Activated naive CD4-positive, alpha-beta T cell treated with anti-CD3 and anti-CD28 coated beads, Interleukin-2, amount 50 U/mL, for 16 hours (primary cell): Measurements from ENCODE around the gene PATE2.

Experiments used
- DNase-seq: peaks from one replicate; pipeline ENCODE4 v3.0.0-alpha.2; 2020

The PATE2 gene

DNA sequence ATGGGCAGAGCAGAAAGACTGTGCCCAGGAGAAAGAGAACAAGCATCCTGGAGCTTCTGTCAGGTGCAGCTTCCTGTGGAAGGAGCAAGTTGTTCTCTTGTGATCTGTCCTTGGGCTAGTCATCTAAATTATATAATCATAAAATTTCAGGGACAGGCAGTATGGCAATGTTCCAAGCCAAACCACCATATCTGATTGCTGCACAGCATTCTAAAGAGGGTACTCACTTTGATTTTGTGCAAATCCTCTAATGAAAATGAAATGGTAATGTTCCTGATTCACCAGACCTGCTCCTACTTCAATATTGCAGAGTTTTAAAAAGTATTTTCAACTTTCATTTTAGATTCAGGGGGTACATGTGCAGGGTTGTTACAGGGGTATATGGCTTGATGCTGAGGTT lies at the start of gene PATE2:
PATE2 (minus strand) TSS at position 101 of the 400 bp plus-strand sequence; CDS start at position 46, 55 bp downstream.
- DNase-seq: no peak

DNA sequence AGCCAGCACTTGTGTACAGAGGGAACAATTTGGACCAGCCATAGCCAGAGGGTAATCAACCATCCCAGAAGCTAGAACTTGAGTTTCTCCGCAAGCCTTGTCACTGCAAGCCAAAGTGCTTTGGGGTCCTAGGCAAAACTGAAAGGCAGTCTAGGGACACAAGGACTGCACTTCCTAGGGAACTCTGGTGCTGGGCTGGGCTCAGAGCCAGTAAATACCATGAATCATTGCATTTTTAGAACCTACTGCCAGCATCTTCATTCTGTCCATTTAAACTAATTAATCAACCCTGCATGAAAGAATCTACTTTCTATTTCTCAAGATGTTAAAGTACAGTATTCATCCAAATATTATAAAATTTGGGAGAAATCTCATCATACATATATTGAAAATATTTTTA lies 29.3 kb upstream of the PATE2 start:
- no peak for DNase-seq

DNA sequence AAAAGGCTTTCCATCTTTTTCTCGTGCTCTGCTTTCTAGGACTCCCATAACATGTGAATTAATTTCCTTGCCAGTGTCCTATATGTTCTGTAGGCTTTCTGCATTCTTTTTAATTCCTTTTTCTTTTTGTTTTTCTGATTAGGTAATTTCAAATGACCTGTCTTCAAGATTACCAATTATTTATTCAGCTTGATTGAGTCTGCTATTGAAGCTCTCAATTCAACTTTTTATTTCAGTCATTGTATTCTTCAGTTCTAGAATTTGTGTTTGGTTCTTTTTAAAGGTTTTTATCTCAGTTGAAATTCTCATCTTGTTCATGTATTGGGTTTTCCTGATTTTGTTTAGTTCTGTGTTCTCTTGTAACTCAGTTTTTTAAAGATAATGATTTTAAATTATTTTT lies 23.8 kb upstream of the PATE2 start:
- no peak for DNase-seq

DNA sequence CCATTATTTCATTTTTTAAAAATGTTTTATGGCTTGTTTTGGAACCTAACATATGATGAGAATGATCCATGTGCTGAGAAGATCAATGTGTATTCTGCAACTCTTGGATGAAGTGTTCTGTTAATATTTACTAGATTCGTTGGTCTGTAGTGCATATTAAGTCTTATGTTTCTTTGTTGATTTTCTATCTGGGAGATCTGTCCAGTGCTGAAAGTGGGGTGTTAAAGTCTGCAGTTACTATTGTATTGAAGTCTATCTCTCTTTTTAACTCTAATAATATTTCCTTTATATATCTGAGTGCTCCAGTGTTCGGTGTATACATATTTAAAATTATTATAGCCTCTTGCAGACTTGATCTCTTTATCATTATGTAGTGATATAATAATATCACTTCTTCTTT lies 21.2 kb upstream of the PATE2 start:
- no peak for DNase-seq

DNA sequence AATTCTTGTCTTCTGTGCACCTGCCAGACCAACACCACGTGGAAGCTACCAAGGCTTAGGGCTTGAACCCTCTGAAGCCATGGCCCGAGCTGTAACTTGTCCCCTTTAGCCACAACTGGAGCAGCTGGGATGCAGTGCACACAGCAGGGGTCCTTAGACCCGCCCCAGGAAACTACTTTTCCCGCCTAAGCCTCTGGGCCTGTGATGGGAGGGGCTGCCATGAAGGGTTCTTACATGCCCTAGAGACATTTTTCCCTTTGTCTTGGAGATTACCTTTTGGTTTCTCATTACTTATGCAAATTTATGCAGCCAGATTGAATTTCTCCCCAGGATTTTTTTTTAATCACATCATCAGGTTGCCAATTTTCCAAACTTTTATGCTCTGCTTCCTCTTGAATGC lies 19.0 kb upstream of the PATE2 start:
- DNase-seq: no peak

DNA sequence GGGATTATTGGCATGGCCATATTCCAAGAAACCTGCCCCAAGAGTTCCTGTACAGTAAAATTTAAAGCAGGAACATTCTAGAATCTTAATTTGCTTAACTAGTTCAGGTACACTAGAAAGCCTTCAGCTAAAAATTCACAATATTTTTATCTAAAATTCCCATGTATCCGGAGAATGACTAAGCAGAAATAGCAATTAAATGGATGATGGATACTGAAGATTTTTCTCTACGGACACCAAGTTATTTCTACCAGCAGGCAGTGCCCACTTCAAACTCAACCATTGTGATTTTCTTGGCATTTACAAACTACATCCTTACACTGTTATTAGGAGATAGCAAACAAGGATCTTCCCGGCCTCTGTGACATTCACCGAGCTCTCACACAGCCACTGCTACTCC lies 12.2 kb upstream of the PATE2 start:
- no peak for DNase-seq

DNA sequence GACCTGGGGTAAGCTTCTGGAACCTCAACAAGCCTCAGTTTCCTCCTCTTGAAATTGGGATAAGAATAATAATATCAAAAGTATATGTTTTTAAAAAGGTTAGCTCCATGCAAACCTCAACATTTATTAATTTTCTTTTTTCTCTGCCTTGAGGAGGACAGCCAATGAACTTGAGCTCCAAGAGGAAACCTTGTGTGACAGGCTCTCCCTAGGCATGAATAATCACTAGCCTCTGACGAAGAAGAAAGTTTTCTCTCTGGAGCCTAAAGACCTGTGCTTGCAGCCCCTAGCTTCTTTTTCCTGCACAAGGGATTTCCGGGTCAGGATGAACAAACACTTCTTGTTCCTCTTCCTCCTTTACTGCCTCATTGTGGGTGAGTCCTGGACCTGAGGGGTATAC lies 9.2 kb upstream of the PATE2 start, which contains the start of gene PATE3:
PATE3 (plus strand) TSS at position 301 of the 400 bp plus-strand sequence; CDS start at position 326, 25 bp downstream.
- DNase-seq: no peak

DNA sequence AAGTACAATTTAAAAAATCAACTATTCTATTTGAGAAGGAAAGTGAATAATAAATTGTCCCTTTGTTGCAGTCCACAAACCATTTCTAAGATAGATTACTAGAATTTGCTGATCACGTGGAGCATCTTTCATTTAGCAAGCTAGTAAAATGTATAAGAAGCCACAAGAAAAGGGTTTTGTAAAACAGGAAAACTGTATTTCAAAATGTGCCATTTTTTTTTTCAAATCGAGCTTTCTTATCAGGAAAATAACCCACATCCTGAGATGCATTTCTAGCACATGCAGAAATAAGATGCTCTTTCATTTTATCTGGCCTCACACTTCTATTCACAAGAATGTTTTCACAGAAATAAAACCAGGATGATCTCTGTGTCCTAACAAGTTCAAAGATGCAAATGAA lies 6.0 kb upstream of the PATE2 start:
- no peak for DNase-seq

DNA sequence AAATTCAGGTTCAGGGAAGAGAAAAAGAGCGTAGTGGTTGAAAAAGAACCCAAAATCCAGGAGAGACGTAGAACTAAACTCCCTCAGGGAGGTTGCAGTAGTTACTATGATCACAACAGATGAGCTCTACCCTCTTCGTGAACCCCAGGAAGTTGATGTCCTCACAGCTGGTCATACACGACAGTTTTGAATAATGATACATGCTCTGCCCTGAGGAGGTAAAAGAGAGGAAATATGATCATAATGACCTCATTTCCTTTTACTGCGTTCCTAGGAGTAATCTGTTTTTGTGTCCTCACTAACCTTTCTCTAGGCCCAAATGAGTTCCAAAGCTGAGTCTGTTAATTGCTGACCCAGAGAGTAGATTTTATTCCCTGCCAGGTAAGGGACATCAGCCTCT lies 1.3 kb downstream of the PATE2 start:
- DNase-seq: no peak

DNA sequence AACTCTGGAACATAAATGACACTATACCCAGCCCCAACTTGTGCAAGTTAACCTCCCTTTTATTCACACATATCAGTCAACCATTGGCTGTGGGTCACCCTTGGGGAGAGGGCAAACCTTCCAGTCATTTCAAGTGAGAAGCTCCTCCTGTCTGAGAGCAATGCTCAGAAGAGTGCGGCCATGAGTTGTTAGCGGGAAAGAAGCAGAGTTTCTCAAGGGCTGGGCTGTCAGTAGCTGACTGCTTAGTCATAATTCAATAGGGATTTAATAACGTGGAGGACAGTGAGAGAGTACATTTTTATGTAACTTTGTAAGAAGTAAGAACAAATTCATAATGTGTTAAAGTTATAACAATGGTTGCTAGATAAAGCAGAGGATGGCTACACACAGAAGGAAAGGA lies 5.1 kb downstream of the PATE2 start:
- DNase-seq: no peak

DNA sequence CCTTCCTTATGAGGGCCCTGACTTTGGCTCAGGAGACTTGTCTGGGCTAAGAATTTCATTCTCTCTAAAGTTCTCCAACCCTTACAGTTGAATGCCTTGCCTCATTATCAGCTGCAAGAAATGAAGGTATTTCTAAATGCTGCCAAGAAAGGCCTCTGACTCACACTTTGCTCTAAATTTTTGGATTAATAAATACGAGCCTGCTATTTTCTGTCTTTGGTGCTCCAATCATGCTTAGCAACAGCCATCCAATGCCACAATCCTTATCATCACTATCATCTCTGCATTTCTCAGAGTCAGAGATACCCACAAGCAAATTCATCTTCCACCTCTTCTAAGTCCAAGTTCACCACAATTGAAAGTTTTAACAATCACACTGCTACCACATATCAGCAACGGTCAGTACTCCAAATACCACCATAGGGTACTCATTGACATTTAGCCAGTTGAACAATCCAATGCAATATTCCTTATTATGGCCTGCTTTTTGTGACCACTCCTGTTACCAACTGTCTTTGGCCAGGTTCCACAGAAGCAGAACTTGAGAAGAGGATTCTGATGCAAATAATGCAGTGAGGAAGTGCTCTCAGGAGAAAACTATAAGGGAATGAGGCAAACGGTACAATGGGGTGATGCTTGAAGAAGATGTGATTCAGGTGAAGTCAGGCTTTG lies 5.7 kb downstream of the PATE2 start:
- DNase-seq: no peak

DNA sequence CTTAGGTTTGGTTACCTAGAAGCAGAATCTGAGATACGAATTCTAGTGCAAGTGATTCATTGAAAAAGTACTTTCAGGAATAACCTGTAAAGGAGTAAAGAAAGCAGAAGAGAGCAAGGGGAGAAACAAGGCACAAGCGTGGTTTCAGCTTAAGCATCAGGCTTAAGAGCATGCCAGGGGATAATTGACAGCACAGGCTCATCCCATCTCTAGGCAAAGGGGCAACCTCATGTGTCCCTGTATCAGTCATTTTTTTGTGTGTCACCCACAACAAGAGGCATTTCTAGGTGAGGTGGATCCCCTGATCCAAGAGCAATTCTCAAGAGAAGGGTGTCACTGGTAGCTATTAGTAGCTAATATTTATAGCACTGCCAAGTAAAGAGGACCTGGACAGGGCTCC lies 8.0 kb downstream of the PATE2 start:
- no peak for DNase-seq

DNA sequence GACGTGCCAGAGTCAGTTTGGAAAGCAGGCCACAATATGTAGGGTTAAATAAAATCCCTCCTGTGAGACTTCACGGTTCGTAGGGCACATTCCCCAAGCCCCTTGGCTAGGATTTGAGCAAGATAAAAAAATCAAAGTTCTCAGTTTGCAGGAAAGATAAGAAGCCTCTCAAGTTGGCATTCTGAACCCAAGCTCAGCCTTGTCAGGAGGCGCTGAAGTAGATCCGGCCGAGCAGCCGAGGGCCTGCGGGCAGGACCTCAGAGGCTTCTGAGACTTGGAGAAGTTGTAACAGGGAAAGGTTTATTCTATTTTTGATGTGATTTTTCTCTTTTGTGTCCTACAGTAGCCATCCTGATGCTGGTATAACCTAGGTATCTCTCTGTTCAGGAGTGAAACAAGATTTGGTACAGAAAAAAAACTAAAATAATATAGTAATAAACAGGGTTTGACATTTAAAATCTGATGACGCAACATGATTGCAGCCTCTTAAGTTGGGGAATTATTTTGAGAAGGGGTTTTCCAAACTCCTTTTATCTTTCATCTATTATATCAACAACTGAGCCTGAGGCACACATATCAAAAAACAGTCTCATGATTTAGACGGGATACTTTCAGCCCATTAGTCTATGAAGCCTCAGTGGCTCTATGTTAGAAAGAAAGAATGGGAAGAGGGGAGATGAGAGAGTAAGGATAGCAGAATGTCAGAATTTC lies 10.1 kb downstream of the PATE2 start:
- DNase-seq: no peak

DNA sequence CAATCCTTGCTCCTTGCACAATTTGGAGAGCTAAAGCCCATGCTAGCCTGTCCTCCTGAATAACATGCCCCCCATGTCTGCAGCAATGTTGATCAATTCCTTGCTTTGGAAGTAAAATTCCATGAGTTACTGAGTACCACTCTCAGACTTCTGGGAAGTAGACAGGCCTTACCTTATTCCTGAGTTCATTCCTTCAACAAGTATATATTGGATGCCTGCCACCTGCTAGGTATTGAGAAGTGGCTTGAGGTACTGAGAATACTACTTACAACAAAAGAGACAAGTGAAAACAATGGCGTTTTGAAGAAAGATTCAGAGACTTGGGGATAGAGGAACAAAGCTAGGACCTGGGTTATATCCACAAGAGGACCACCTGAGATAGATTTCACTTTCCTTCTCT lies 12.4 kb downstream of the PATE2 start:
- no peak for DNase-seq

DNA sequence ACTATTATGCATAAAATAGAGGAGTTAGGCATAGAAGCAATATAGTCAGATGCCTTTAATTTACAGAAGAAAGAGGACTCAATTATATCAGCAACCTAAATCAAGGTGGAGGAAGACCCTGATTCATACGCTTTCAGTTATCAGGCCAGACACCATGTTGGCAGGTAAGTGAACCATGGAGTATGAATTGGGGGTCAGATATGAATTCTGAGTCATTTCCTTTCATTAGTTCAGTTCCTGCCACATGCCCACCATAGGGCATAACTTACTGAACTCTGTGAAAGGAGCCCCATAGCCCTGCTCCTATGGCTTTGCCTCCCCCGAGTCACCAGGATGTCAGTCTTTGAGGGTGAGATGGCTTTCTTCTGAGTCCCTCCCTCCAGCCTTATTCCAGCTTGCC lies 15.1 kb downstream of the PATE2 start:
- no peak for DNase-seq

DNA sequence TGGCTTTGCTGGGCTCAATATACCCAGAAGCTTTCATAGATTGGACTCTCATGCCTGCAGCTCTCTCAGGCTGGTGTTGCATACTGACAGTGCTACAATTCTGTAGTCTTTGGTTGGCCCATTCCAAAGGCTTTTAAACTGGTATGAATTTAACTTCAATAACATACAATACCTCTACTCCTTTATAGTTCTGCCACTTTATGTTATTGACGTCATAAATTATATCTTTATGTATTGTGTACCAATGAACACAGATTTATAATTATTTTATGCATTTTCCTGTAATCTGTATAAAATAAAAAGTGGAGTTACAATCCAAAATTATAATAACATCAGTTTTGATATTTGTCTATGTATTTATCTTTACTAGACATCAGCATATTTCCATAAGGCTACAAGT lies 16.2 kb downstream of the PATE2 start:
- DNase-seq: no peak

DNA sequence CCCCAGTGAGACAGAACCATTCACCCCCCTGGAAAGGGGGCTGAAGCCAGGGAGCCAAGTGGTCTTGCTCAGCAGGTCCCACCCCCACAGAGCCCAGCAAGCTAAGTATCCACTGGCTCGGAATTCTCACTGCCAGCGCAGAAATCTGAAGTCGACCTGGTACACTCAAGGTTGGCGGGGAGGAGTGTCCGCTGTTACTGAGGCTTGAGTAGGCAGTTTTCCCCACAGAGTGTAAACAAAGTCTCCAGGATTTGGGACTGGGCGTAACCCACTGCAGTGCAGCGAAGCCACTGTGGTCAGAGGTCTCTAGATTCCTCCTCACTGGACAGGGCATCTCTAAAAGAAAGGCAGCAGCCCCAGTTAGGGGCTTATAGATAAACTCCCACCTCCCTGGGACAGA lies 22.6 kb downstream of the PATE2 start:
- DNase-seq: no peak

DNA sequence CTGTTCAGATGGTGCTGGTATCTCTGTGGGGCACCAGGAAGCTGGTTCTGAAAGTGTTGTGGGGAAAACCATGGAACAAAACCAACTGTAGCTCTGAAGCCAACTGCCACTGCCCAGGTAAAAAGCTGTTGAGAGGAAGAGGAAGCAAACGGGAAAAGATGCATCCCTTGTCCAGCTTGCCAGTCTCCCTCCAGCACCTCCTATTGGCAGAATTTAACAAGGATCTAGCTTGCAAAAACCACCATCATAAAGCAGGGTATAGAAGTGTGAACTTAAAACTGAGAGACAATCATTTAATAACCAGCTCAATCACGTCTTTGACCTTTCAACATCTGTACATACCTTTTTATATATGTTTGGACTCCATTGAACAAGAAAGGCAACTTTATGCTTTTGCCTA lies 28.0 kb downstream of the PATE2 start:
- no peak for DNase-seq

DNA sequence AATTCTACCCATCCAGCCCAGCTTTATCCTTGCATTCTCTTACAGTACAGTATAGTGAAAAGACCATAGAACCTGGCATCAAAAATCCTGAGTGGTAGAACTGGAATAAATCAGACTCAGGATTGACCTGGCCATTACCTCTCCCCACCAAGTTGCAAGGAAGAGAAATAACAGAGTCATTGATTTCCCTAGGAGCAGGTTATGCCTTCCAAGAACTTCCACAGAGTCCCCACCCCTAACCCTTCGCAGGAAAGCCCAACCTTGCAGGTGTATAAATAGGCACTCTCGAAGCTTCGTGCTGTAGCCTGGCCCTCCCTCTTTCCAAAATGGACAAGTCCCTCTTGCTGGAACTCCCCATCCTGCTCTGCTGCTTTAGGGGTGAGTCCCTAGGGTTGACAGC lies 32.6 kb downstream of the PATE2 start, which contains the start of gene PATE1:
PATE1 (plus strand) TSS at position 301 of the 400 bp plus-strand sequence; CDS start at position 327, 26 bp downstream.
- no peak for DNase-seq

DNA sequence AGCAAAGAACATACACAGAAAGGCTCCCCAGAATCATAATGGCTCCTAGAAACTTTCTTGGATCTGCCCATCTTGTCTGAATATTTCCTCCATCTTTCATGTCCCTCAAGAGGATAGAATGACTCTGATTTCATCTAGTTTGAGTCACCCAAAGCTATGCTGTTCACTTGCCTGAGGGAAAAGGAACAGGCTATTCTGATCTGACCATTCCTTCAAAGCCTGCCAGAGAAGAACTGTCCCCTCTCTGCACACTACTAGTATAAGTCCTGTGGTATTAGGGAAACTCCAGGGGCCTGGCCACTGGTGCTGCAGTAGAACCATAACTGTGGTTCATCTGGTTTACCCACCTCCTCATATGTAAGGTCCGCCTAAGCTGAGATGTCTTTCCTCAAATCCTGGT lies 34.9 kb downstream of the PATE2 start:
- DNase-seq: no peak

DNA sequence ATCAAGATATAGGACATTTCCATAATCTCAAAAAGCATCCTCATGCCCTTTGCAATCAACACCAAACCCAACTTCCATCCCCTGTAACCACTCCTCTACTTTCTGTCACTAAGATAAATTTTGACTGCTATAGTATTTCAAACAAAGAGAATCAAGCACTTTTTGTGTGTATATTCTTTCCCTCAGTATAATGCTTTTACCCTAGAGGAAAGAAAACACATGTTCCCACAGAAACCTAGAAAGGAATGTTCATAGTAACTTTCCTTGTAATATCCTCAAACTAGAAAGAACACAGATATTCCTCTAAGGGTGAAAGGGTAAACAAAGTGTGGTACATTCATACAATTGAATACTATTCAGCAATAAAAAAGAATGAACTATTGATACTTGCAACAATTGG lies 38.0 kb downstream of the PATE2 start:
- no peak for DNase-seq

DNA sequence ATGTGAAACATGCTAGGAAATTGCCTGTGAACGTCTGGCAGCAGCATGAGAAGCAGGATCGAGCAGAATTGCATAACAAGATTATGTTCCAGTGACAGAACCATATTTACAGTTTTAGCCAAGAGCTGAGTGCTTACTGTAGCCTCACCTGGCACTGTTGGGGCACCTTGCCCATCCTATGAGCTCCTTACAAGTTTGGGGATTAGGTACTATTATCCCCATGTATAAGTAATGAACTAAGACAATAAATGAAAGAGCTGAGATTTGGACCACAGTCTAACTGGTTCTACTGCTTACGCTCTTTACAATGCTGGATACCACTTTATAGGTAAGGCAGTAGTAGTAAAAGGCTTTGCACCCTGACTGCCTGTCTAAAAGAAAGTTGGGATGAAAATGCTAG lies 49.7 kb downstream of the PATE2 start:
- DNase-seq: no peak
